Suprapubic skin (tissue), 4 donors: ENCODE measurements around the gene ZBTB7B. TPM values are rescaled to one million over a fixed set of nuclear protein-coding genes. Genes with fewer than 3 reads are reported as not detected.

Experiments
- DNase-seq, 2 donors: peaks; one replicate each; pipeline ENCODE4 v3.0.0-alpha.2; 2019; ENCODE audit warnings: low spot score in 2 of 2
- H3K27ac ChIP-seq: fragments of 200-600 bp; sonication (generic); one replicate; pipeline ENCODE4 v1.5.1; 2019
- H3K27me3 ChIP-seq: fragments of 200-600 bp; sonication (generic); one replicate; pipeline ENCODE4 v1.5.1; 2019
- H3K36me3 ChIP-seq: fragments of 200-600 bp; sonication (generic); one replicate; pipeline ENCODE4 v1.5.1; 2019
- H3K4me1 ChIP-seq: fragments of 200-600 bp; sonication (generic); one replicate; pipeline ENCODE4 v1.5.1; 2019
- H3K4me3 ChIP-seq: fragments of 200-600 bp; sonication (generic); one replicate; pipeline ENCODE4 v1.5.1; 2019; ENCODE audit warnings: mild to moderate bottlenecking
- H3K9me3 ChIP-seq: fragments of 200-600 bp; sonication (generic); one replicate; pipeline ENCODE4 v1.5.1; 2019
- CTCF ChIP-seq, 2 donors: fragments of 200-600 bp in 1 of 2; fragments of 450-650 bp in 1 of 2; sonication (generic) in 1 of 2; IDR thresholded peaks; one replicate each; pipeline ENCODE4 v1.5.1; 2016 to 2019; ENCODE audit warnings: antibody characterized with exemption in 2 of 2, mild to moderate bottlenecking in 1 of 2, moderate library complexity in 1 of 2
- EP300 ChIP-seq: sonication (generic); formaldehyde crosslinking; IDR thresholded peaks from one replicate; pipeline ENCODE4 v1.6.1; 2017; ENCODE audit warnings: antibody characterized with exemption
- POLR2A ChIP-seq, 2 donors: fragments of 450-650 bp; IDR thresholded peaks; one replicate each; pipeline ENCODE4 v1.6.1; 2017; ENCODE audit warnings: antibody characterized with exemption in 2 of 2, mild to moderate bottlenecking in 2 of 2, moderate library complexity in 2 of 2
- POLR2AphosphoS5 ChIP-seq, 3 donors: sonication (generic); formaldehyde crosslinking; IDR thresholded peaks; one replicate each; pipeline ENCODE4 v1.6.1; 2017; ENCODE audit warnings: antibody characterized with exemption in 3 of 3
- WGBS: methylation state at CpG from one replicate; pipeline ENCODE4 v1.1.5; 2018; 5-methylcytosine and 5-hydroxymethylcytosine counted together
- total RNA-seq, 4 donors: library from RNA; depleted of rRNA; stranded (reverse); fragments of >200 nt; gene quantifications; one replicate each; pipeline ENCODE4 v1.1.0, GENCODE V29; 2016

The ZBTB7B gene
- total RNA-seq, 4 donors from 2014 or later, result 238 to 243 (median 239) TPM

- Histone ChIP-seq H3K9me3 (no peaks in the 10 kb centered on the region), H3K36me3 (peaks cover 34% of the 10 kb centered on the region), H3K27ac (no peak overlapping the region), H3K27me3 (no peaks in the 10 kb centered on the region), H3K4me3 (no peak overlapping the region), H3K4me1 (peaks cover 65% of the 10 kb centered on the region)
- DNase-seq, result no peak
- no peak for TF ChIP-seq EP300
- TF ChIP-seq POLR2AphosphoS5 (IDR thresholded peaks at IDR 0.05), result no peak
- no peak for TF ChIP-seq POLR2A (IDR thresholded peaks at IDR 0.05)
- TF ChIP-seq CTCF (IDR thresholded peaks at IDR 0.05), result no peak
- WGBS, result 89% methylated on average over 6 of the region's 7 CpGs
Measured at GRCh38 chr1:154959426-154959780, 43.2 kb upstream of the ZBTB7B start.

GRCh38 chr1:154960446-154961136 is 42.0 kb upstream of the ZBTB7B start:
- WGBS, result 26% methylated on average over 10 of the region's 10 CpGs
- Histone ChIP-seq H3K9me3 (no peaks in the 10 kb centered on the region), H3K4me1 (peaks cover 53% of the 10 kb centered on the region), H3K4me3 (peak overlapping the region; percentile 90), H3K27me3 (no peaks in the 10 kb centered on the region), H3K27ac (peak overlapping the region; percentile 99), H3K36me3 (peaks cover 46% of the 10 kb centered on the region)
- DNase-seq, result no peak
- TF ChIP-seq CTCF (IDR thresholded peaks at IDR 0.05), result no peak
- TF ChIP-seq EP300, result no peak
- TF ChIP-seq POLR2A (IDR thresholded peaks at IDR 0.05), result no peak
- TF ChIP-seq POLR2AphosphoS5 (IDR thresholded peaks at IDR 0.05), result no peak

GRCh38 chr1:154961207-154962155 is 41.1 kb upstream of the ZBTB7B start, which contains the start of gene PYGO2:
Gene PYGO2, minus strand, starts transcription at chr1:154961782. Its CDS starts 206 bp downstream, at chr1:154961576.
- TF ChIP-seq POLR2A (IDR thresholded peaks at IDR 0.05) (peak in 1 of 2 donors; percentile 29), POLR2AphosphoS5 (IDR thresholded peaks at IDR 0.05) (peak in 2 of 3 donors; percentile 54 to 76), EP300 (no peak), CTCF (IDR thresholded peaks at IDR 0.05) (peak; percentile 36 to 71)
- Histone ChIP-seq H3K4me1 (peaks cover 50% of the 10 kb centered on the region), H3K27ac (peak within 1 kb of the TSS; percentile 99), H3K27me3 (no peaks in the 10 kb centered on the region), H3K4me3 (peak within 1 kb of the TSS; percentile 90), H3K36me3 (peaks cover 55% of the 10 kb centered on the region), H3K9me3 (no peaks in the 10 kb centered on the region)
- WGBS, result under 1% methylated on average over 23 of the region's 93 CpGs
- peak; percentile 88 for DNase-seq

- peaks cover 42% of the 10 kb centered on the region for H3K4me1 ChIP-seq
- peak overlapping the region; percentile 99 for H3K27ac ChIP-seq
- TF ChIP-seq CTCF (IDR thresholded peaks at IDR 0.05) (no peak), POLR2A (IDR thresholded peaks at IDR 0.05) (no peak), EP300 (no peak), POLR2AphosphoS5 (IDR thresholded peaks at IDR 0.05) (no peak)
- no peaks in the 10 kb centered on the region for H3K9me3 ChIP-seq
- no peak for DNase-seq
- H3K4me3 ChIP-seq, result peak overlapping the region; percentile 90
- H3K27me3 ChIP-seq, result no peaks in the 10 kb centered on the region
- H3K36me3 ChIP-seq, result peaks cover 62% of the 10 kb centered on the region
- 6% methylated on average over 11 of the region's 25 CpGs for WGBS
Measured at GRCh38 chr1:154962156-154962749, 40.3 kb upstream of the ZBTB7B start.
